Esophagus (tissue), 2 donors: ENCODE measurements around the gene PAPOLA. TPM values are rescaled to one million over a fixed set of nuclear protein-coding genes. Genes with fewer than 3 reads are reported as not detected.

ENCODE experiments used
- H3K27ac ChIP-seq, 2 donors: one replicate each; pipeline ENCODE4 v1.5.1; 2013; ENCODE audit warnings: low read depth in 2 of 2, mild to moderate bottlenecking in 2 of 2, inconsistent platforms in 1 of 2, low read length in 1 of 2, moderate library complexity in 1 of 2
- H3K27me3 ChIP-seq, 2 donors: one replicate each; pipeline ENCODE4 v1.6.1; 2013; ENCODE audit warnings: low read length in 2 of 2, control low read depth in 1 of 2, mild to moderate bottlenecking in 1 of 2; ENCODE audit not compliant: insufficient read depth in 2 of 2, control insufficient read depth in 1 of 2
- H3K36me3 ChIP-seq, 2 donors: one replicate each; pipeline ENCODE4 v1.6.1; 2013; ENCODE audit warnings: low read length in 1 of 2; ENCODE audit not compliant: control insufficient read depth in 2 of 2, insufficient read depth in 2 of 2
- H3K4me1 ChIP-seq, 2 donors: one replicate each; pipeline ENCODE4 v1.6.1; 2013; ENCODE audit warnings: low read length in 1 of 2; ENCODE audit not compliant: control insufficient read depth in 2 of 2, insufficient read depth in 2 of 2
- H3K4me3 ChIP-seq, 2 donors: one replicate each; pipeline ENCODE4 v1.5.1; 2013; ENCODE audit warnings: low read length in 2 of 2, mild to moderate bottlenecking in 2 of 2, low read depth in 1 of 2, moderate library complexity in 1 of 2
- H3K9me3 ChIP-seq, 2 donors: one replicate each; pipeline ENCODE4 v1.6.1; 2013; ENCODE audit warnings: mild to moderate bottlenecking in 2 of 2, low read depth in 1 of 2, low read length in 1 of 2, moderate library complexity in 1 of 2; ENCODE audit not compliant: control insufficient read depth in 2 of 2, insufficient read depth in 1 of 2
- WGBS, 2 donors: extraction: QIAGEN DNeasy Blood & Tissue Kit; methylation state at CpG; one replicate each; pipeline ENCODE4 v1.1.7; 2013; 5-methylcytosine and 5-hydroxymethylcytosine counted together
- polyA plus RNA-seq, 2 donors: library from polyadenylated mRNA; stranded (reverse); fragments of 200-250 nt; gene quantifications; one replicate each; pipeline ENCODE4 v1.2.3, GENCODE V29; 2013
- donor health status: healthy with polysubstance abuse.
- donor health status: Bipolar disorder and iron deficiency.

PAPOLA gene
- polyA plus RNA-seq, 2 donors, result 43.5 to 57.5 TPM

DNA sequence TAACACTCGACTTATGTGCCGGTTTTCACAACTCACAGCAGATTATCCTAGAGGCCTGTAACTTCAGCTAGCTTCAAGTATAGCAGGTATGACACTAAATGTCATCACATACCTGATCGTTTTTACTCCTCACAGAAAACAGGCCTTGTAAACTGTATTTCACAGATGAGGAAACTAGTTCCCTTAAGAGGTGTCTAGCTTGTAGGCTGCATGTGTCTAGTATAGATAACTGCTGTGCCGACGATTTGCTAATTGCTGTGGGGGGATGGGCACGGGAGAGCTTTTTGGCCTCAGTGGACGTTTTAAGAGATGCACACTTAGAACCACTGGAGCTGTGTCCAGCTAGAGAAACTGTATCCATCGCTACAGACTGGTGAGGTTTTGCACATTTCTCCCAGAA is 78.8 kb downstream of the PAPOLA start:
- Histone ChIP-seq H3K9me3 (peaks cover 0 to 2% of the 10 kb centered on the region in 2 donors), H3K27me3 (no peaks in the 10 kb centered on the region), H3K27ac (no peak overlapping the region), H3K4me3 (no peak overlapping the region), H3K4me1 (peaks cover 6 to 8% of the 10 kb centered on the region in 2 donors), H3K36me3 (no peaks in the 10 kb centered on the region)
- 66 to 68% methylated on average over 8 of the region's 8 CpGs for WGBS, 2 donors

DNA sequence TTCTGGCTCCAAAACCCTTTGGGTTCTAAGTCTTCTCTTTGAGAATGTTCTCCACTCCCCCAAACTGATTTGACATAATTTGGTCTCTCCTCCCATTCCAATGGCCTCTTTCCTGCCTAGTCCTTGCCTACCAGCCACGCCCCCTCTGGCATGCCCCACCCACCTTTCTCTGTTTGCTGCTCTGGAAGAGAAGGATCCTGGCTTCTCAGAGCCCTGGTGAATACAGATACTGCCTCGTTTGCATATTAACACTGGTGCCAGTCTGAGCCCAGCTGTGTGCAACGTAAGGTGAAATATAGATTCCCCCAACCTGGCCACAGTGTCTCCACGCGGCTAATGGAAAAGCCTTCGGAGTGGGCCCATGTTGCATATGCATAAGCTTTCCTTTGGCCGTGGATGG is 79.7 kb downstream of the PAPOLA start:
- no peak overlapping the region for H3K27ac ChIP-seq

DNA sequence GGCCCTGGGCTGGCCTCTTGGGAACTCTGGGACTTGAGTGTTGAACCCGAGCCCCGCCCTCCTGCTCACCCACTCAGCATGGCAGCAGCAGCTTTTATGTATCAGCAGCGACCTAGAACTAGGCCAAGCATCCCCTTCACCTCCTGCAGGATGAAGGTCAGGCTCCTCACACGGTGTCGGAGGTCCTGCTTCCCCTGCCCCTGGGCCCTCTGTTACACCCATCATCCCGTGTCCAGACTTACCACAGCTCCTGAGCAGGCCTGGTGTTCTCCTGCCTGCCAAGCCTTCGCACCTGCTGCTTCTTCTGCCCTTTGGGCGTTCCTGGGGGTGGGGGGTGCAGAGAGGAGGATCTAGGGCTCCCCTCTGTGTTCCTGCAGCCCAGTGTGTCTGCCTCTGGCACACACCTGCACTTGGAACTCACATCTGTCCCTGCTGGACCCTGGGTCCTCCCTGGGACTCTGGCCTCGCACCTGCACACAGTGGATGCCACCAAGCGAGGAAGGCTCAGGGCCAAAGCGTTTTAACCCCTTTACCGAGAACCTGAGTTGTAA is 80.3 kb downstream of the PAPOLA start:
- 66 to 71% methylated on average over 12 of the region's 12 CpGs for WGBS, 2 donors
- H3K4me1 ChIP-seq, result peaks cover 3 to 6% of the 10 kb centered on the region in 2 donors
- no peak overlapping the region for H3K4me3 ChIP-seq
- no peaks in the 10 kb centered on the region for H3K36me3 ChIP-seq
- H3K27me3 ChIP-seq, result no peaks in the 10 kb centered on the region
- no peak overlapping the region for H3K27ac ChIP-seq
- peaks cover 0 to 2% of the 10 kb centered on the region in 2 donors for H3K9me3 ChIP-seq

More for the DNA sequence above, 79.7 kb downstream of the PAPOLA start:
- Histone ChIP-seq H3K4me3 (no peak overlapping the region), H3K27me3 (no peaks in the 10 kb centered on the region), H3K36me3 (no peaks in the 10 kb centered on the region), H3K9me3 (peaks cover 0 to 2% of the 10 kb centered on the region in 2 donors), H3K4me1 (peaks cover 6% of the 10 kb centered on the region in 2 donors)
- WGBS, 2 donors, result 84 to 85% methylated on average over 7 of the region's 7 CpGs

- Histone ChIP-seq H3K27ac (no peak overlapping the region), H3K4me1 (peaks cover 3 to 6% of the 10 kb centered on the region in 2 donors), H3K9me3 (peaks cover 0 to 2% of the 10 kb centered on the region in 2 donors), H3K4me3 (no peak overlapping the region), H3K36me3 (no peaks in the 10 kb centered on the region), H3K27me3 (no peaks in the 10 kb centered on the region)
- WGBS, 2 donors, result 63 to 69% methylated on average over 4 of the region's 4 CpGs
Measured at GRCh38 chr14:96582995-96583394, 80.8 kb downstream of the PAPOLA start.

GRCh38 chr14:96583569-96584041 is 81.4 kb downstream of the PAPOLA start:
- H3K27ac ChIP-seq, result no peak overlapping the region
- 79 to 82% methylated on average over 10 of the region's 10 CpGs for WGBS, 2 donors
- H3K9me3 ChIP-seq, result peaks cover 0 to 2% of the 10 kb centered on the region in 2 donors

GRCh38 chr14:96584199-96584906 is 82.2 kb downstream of the PAPOLA start:
- 21 to 22% methylated on average over 15 of the region's 15 CpGs for WGBS, 2 donors
- no peaks in the 10 kb centered on the region for H3K4me1 ChIP-seq
- peaks cover 0 to 2% of the 10 kb centered on the region in 2 donors for H3K9me3 ChIP-seq
- no peaks in the 10 kb centered on the region for H3K27me3 ChIP-seq
- no peaks in the 10 kb centered on the region for H3K36me3 ChIP-seq
- no peak overlapping the region for H3K27ac ChIP-seq
- no peak overlapping the region for H3K4me3 ChIP-seq

More at GRCh38 chr14:96583569-96584041, 81.4 kb downstream of the PAPOLA start:
- Histone ChIP-seq H3K4me1 (peaks cover under 1 to 3% of the 10 kb centered on the region in 2 donors), H3K36me3 (no peaks in the 10 kb centered on the region), H3K4me3 (no peak overlapping the region), H3K27me3 (no peaks in the 10 kb centered on the region)

DNA sequence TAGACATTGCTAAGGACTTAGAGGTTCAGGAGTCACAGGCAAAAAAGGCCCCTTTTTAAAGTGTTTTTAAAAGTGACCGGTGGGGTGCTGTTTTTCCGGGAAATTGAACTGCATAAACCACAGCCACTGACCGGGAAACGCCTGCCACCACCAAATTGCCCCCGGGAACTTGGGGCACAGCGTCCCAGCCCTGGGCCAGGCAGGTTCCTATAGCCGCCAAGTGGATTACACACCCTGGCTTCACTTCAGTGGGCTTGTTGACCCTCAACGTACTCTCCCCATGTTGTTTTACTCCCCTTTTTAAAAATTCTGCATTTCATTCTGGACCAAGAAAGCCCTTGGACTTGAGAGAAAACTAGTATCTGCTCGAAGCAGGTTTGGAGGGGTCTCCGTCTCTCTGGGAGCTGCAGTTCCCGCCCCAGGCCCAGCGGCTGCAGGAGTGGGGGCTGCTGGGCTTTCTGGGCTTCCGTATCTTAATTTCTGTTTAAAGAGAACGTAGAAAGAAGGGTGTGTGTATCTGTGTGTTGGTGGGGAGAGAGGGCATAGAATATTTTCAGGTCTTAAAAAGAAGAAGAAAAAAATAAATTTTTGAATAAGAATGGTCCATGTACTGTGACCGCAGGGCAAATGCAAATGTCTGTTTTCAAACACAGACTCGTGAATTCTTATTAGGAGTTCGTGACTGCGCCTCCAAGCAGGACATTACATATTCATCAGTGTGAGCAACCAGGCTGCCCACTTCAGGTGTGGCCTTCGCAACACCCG is 82.9 kb downstream of the PAPOLA start:
- Histone ChIP-seq H3K27me3 (no peaks in the 10 kb centered on the region), H3K36me3 (no peaks in the 10 kb centered on the region), H3K9me3 (peaks cover 0 to 2% of the 10 kb centered on the region in 2 donors), H3K4me1 (no peaks in the 10 kb centered on the region), H3K4me3 (no peak overlapping the region), H3K27ac (no peak overlapping the region)
- WGBS, 2 donors, result 82 to 85% methylated on average over 20 of the region's 20 CpGs

DNA sequence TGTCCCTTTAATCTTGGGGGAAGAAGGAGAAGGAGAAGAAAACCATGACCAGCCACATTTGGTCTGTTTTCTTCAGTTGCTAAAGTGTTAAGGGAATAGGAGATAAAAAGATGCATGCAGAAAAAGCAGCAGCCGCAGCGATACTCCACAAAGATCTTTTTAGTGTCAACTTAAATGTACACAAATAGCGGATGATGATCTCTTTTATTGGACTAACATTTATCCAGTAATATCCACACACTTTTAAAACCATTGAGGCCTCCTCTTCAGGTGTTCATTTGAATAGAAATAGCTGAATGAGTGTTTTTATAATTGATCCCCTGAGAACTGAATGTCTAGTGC is 83.5 kb downstream of the PAPOLA start:
- Histone ChIP-seq H3K9me3 (peaks cover 0 to 2% of the 10 kb centered on the region in 2 donors), H3K27ac (no peak overlapping the region), H3K27me3 (no peaks in the 10 kb centered on the region), H3K36me3 (no peaks in the 10 kb centered on the region), H3K4me3 (no peak overlapping the region), H3K4me1 (no peaks in the 10 kb centered on the region)
- 90 to 93% methylated on average over 3 of the region's 3 CpGs for WGBS, 2 donors

GRCh38 chr14:96586056-96586455 is 83.9 kb downstream of the PAPOLA start:
- H3K27me3 ChIP-seq, result no peaks in the 10 kb centered on the region
- no peak overlapping the region for H3K4me3 ChIP-seq
- H3K27ac ChIP-seq, result no peak overlapping the region
- H3K9me3 ChIP-seq, result peaks cover 0 to 2% of the 10 kb centered on the region in 2 donors
- no peaks in the 10 kb centered on the region for H3K36me3 ChIP-seq
- no peaks in the 10 kb centered on the region for H3K4me1 ChIP-seq
- 80% methylated on average over 11 of the region's 11 CpGs for WGBS, 2 donors
